Upper lobe of right lung (tissue), 1 donor: ENCODE data around the gene CEACAM21. TPM values are rescaled to one million over a fixed set of nuclear protein-coding genes. Genes with fewer than 3 reads are reported as not detected.

ENCODE experiments used
- ATAC-seq: fragments of 200-7000 bp; cut with Tn5 transposase; one replicate; pipeline ENCODE4 v1.9.1; 2020; ENCODE audit warnings: mild to moderate bottlenecking, moderate library complexity
- DNase-seq: peaks from one replicate; pipeline ENCODE4 v3.0.0-alpha.2; 2020
- H3K27ac ChIP-seq: fragments of 200-600 bp; one replicate; pipeline ENCODE4 v1.8.0; 2022
- H3K27me3 ChIP-seq: fragments of 200-600 bp; one replicate; pipeline ENCODE4 v1.8.0; 2022; ENCODE audit warnings: mild to moderate bottlenecking
- H3K36me3 ChIP-seq: fragments of 200-600 bp; one replicate; pipeline ENCODE4 v1.8.0; 2022
- H3K4me1 ChIP-seq: fragments of 200-600 bp; one replicate; pipeline ENCODE4 v1.8.0; 2022
- H3K4me3 ChIP-seq: fragments of 200-600 bp; one replicate; pipeline ENCODE4 v1.8.0; 2022; ENCODE audit warnings: mild to moderate bottlenecking
- H3K9me3 ChIP-seq: fragments of 200-600 bp; one replicate; pipeline ENCODE4 v1.8.0; 2022
- intact Hi-C: fragments of 100-400 bp; cut with DNase I; formaldehyde crosslinking; loops from one replicate; pipeline ENCODE4 v1.11.0; 2022
- total RNA-seq: library from RNA; stranded (reverse); fragmentation: NEBNext Ultra II Directional; extraction: Animal tissue kit (Norgen Biotek cat#: 25700); gene quantifications from one replicate; pipeline ENCODE4 v1.2.1, GENCODE V29; 2021
- TF ChIP-seq, protein P1 (sequence below): fragments of 200-600 bp; IDR thresholded peaks from one replicate; pipeline ENCODE4 v1.8.0; 2022; ENCODE audit warnings: antibody characterized with exemption
- donor health status: DM: no; HTN: yes; CAD: no; lungs with severe emphysema.

Gene CEACAM21
- total RNA-seq, 1 donor from 2014 or later = 16.3 TPM

DNA sequence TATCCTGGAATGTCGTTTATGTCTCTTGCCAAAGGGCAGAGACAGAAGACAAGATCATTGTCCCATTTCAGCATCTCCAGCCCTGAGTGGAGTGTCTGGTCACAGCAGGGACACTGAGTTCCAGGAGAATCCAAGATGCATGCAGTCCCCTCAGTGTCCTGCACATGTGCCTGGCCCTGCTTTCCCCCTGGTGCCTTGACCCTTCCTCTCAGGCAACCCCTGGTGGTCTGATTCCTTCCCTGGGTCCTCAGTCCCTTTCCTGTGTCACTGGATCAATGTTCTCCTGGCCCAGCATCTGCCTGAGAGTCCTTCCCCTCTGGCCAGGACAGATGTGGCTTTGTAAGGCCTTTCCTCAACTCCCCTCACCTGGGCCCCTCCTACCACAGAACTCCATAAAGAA is 9.0 kb downstream of the CEACAM21 start:
- H3K4me1 ChIP-seq = no peaks in the 10 kb centered on the region
- peaks cover 8% of the 10 kb centered on the region for H3K9me3 ChIP-seq
- TF ChIP-seq, protein P1, sequence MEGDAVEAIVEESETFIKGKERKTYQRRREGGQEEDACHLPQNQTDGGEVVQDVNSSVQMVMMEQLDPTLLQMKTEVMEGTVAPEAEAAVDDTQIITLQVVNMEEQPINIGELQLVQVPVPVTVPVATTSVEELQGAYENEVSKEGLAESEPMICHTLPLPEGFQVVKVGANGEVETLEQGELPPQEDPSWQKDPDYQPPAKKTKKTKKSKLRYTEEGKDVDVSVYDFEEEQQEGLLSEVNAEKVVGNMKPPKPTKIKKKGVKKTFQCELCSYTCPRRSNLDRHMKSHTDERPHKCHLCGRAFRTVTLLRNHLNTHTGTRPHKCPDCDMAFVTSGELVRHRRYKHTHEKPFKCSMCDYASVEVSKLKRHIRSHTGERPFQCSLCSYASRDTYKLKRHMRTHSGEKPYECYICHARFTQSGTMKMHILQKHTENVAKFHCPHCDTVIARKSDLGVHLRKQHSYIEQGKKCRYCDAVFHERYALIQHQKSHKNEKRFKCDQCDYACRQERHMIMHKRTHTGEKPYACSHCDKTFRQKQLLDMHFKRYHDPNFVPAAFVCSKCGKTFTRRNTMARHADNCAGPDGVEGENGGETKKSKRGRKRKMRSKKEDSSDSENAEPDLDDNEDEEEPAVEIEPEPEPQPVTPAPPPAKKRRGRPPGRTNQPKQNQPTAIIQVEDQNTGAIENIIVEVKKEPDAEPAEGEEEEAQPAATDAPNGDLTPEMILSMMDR = no peak
- no peak overlapping the region for H3K4me3 ChIP-seq
- no peak overlapping the region for H3K27ac ChIP-seq
- intact Hi-C loops = no loop called here
- H3K27me3 ChIP-seq = no peaks in the 10 kb centered on the region
- DNase-seq = no peak
- H3K36me3 ChIP-seq = no peaks in the 10 kb centered on the region
- ATAC-seq = no peak

DNA sequence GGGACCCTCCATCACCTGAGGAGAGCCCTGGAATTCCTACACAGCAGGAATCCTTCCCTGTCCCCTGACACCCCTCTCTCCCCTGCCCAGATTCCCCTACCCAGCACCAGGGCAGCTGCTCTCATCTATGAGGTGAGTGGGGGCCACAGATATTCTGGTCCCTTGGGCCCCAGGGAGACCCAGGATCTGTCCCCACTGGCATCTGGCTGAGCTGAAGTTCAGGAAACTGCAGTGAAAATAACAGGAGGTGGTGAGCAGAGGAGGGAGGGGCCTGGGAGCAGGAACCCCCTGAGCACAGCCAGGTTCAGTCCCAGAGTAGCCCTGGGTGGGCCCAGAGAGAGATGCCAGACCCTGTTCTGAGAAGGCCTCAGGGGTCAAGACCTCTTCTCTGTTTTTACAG is 10.1 kb downstream of the CEACAM21 start:
- ATAC-seq (no peak), DNase-seq (no peak)
- Histone ChIP-seq H3K36me3 (no peaks in the 10 kb centered on the region), H3K27ac (no peak overlapping the region), H3K4me3 (no peak overlapping the region), H3K27me3 (peaks cover 2% of the 10 kb centered on the region), H3K9me3 (peaks cover 6% of the 10 kb centered on the region), H3K4me1 (no peaks in the 10 kb centered on the region)
- intact Hi-C loops = no loop called here
- TF ChIP-seq, protein P1 = no peak

DNA sequence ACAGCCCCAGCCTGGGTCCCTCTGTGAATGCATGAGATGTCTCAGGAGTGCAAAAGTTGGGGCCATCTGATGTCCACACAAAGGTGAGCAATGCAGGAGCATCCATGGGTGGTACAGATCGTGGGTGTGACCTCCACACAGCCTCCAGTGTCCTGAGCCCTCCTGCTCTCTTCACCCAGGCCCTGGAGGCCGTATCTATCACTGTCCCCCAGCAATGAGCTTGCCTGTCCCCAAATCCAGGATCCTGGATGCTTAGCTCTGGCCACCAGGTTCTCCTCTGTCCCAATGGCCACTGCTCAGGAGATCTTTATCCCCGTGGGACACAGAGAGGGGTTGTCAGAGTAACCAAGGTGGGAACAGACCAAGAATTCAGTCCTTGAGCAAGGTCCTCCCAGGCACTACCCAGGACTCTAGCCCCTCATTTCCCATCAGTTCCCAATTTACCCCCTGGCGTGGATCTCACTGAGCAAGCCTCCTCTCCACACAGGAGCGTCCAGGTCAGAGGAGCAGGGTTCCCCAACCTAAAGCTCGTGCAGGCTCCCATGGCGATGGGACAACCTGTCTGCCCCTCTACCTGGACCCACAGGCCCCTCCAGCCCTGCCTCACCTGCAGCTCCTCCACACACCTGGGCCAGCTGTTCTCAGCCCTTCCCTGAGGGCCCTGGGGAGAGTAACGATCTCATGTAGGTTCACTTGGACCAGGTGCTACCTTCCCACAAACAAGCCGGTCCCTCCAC is 11.3 kb downstream of the CEACAM21 start:
- no peak overlapping the region for H3K27ac ChIP-seq
- H3K4me1 ChIP-seq = no peaks in the 10 kb centered on the region
- TF ChIP-seq, protein P1 = no peak
- ATAC-seq = no peak
- no peak overlapping the region for H3K4me3 ChIP-seq
- DNase-seq = no peak
- intact Hi-C loops = no loop called here
- no peaks in the 10 kb centered on the region for H3K9me3 ChIP-seq
- peaks cover 5% of the 10 kb centered on the region for H3K27me3 ChIP-seq
- no peaks in the 10 kb centered on the region for H3K36me3 ChIP-seq

DNA sequence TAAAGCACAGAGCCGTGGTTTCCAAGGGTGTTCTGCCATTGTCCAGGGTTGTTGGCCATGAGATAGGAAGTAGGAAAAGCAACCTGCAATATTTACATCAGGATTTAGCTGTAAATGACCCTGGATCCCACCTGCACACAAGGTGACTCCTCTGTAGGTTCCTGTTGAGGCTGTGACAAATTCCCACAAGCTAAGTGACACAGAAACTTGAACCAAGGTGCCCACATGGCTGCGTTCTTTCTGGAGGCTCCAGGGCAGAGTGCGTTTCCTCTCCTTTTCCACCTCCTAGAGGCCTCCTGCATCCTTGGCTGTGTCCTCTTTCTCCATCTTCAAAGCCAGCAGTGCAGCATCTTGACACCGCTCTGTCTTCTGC is 11.9 kb downstream of the CEACAM21 start:
- Histone ChIP-seq H3K4me1 (no peaks in the 10 kb centered on the region), H3K27ac (no peak overlapping the region), H3K4me3 (no peak overlapping the region), H3K27me3 (peaks cover 5% of the 10 kb centered on the region), H3K36me3 (no peaks in the 10 kb centered on the region), H3K9me3 (no peaks in the 10 kb centered on the region)
- intact Hi-C loops = no loop called here
- DNase-seq (no peak), ATAC-seq (no peak)
- TF ChIP-seq, protein P1 = no peak

DNA sequence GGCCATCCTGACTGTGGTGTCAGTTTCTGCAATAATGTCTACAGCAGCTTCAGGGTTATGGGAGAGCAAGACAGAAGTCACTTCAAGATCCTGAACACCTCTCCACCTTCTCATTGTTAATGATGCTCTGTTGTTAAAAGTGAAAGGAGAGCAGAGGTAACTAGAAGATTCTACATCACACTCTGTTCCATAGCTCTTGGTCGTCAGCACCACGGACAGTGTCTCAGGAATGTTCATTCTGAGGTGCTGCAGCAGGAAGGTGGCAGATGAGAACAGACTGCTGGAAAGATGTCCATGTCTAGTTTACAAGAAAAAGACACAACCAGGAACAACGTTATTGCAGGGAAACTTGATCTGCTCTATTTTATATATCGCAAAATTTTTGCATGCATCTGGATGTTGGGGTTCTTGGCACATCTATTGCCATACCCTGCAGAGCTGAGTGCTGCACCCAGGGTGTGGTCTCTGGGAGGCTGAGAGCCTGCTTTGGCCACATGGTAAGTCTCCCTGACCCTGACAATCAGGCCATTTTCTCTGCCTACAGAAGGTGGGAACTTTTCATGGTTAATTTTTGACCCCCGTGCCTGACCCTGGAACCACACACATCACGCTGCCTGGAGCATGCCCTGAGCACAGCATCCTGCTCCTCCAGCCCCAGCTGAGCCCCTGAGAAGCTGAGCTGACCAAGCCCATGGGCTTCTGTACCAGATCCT is 12.7 kb downstream of the CEACAM21 start:
- Histone ChIP-seq H3K27me3 (peaks cover 5% of the 10 kb centered on the region), H3K27ac (no peak overlapping the region), H3K4me3 (no peak overlapping the region), H3K36me3 (no peaks in the 10 kb centered on the region), H3K4me1 (no peaks in the 10 kb centered on the region), H3K9me3 (no peaks in the 10 kb centered on the region)
- TF ChIP-seq, protein P1 = no peak
- ATAC-seq (no peak), DNase-seq (no peak)
- intact Hi-C loops = no loop called here
